Breast epithelium (tissue), 4 donors: Measurements from ENCODE around the gene ADAMTSL2. TPM values are rescaled to one million over a fixed set of nuclear protein-coding genes. Genes with fewer than 3 reads are reported as not detected.

Experiments used
- DNase-seq, 2 donors: peaks; one replicate each; pipeline ENCODE4 v3.0.0-alpha.2; 2019; ENCODE audit warnings: low spot score in 2 of 2
- H3K27ac ChIP-seq, 2 donors: fragments of 200-600 bp; sonication (generic) in 1 of 2; one replicate each; pipeline ENCODE4 v1.5.1; 2016 to 2019; ENCODE audit warnings: mild to moderate bottlenecking in 1 of 2
- H3K27me3 ChIP-seq, 2 donors: fragments of 200-600 bp; sonication (generic) in 1 of 2; one replicate each; pipeline versions ENCODE4 v1.5.1 to v1.6.0; 2017 to 2019; ENCODE audit warnings: control low read depth in 1 of 2, mild to moderate bottlenecking in 1 of 2
- H3K36me3 ChIP-seq: fragments of 200-600 bp; one replicate; pipeline ENCODE4 v1.5.1; 2019
- H3K4me1 ChIP-seq, 2 donors: fragments of 200-600 bp; sonication (generic); one replicate each; pipeline ENCODE4 v1.5.1; 2016 to 2019; ENCODE audit warnings: control low read depth in 1 of 2
- H3K4me3 ChIP-seq, 3 donors: fragments of 200-600 bp; sonication (generic); 1 replicate in 2 of 3; 2 replicates in 1 of 3; pipeline ENCODE4 v1.5.1; 2016 to 2019; ENCODE audit warnings: mild to moderate bottlenecking in 3 of 3, moderate library complexity in 2 of 3
- H3K9me3 ChIP-seq, 2 donors: fragments of 200-600 bp; sonication (generic) in 1 of 2; one replicate each; pipeline ENCODE4 v1.5.1; 2016 to 2019; ENCODE audit warnings: control low read depth in 1 of 2
- CTCF ChIP-seq, 3 donors: fragments of 450-650 bp; IDR thresholded peaks; one replicate each; pipeline ENCODE4 v1.5.1; 2016 to 2017; ENCODE audit warnings: antibody characterized with exemption in 3 of 3, mild to moderate bottlenecking in 3 of 3, moderate library complexity in 3 of 3
- POLR2A ChIP-seq: fragments of 450-650 bp; IDR thresholded peaks from one replicate; pipeline ENCODE4 v1.6.1; 2016; ENCODE audit warnings: antibody characterized with exemption, mild to moderate bottlenecking, moderate library complexity
- POLR2AphosphoS5 ChIP-seq, 3 donors: sonication (generic); formaldehyde crosslinking; IDR thresholded peaks; one replicate each; pipeline ENCODE4 v1.6.1; 2017; ENCODE audit warnings: antibody characterized with exemption in 3 of 3
- intact Hi-C: fragments of 100-400 bp; cut with DNase I; formaldehyde crosslinking; loops from one replicate; pipeline ENCODE4 v1.15.1; 2023; ENCODE audit warnings: low total_unique reads
- total RNA-seq, 3 donors: library from RNA; depleted of rRNA; stranded (reverse); fragments of >200 nt; gene quantifications; one replicate each; pipeline ENCODE4 v1.1.0, GENCODE V29; 2016

The ADAMTSL2 gene
- total RNA-seq, 3 donors from 2014 or later, result 0.33 to 0.80 (median 0.44) TPM

GRCh38 chr9:133536080-133536479, 1.6 kb downstream of the ADAMTSL2 start:
- H3K4me3 ChIP-seq, result no peak overlapping the region
- H3K27me3 ChIP-seq, result peaks cover 0 to 29% of the 10 kb centered on the region in 2 donors
- no peak for TF ChIP-seq POLR2AphosphoS5 (IDR thresholded peaks at IDR 0.05)
- H3K27ac ChIP-seq, result no peak overlapping the region
- peaks cover 3 to 9% of the 10 kb centered on the region in 2 donors for H3K4me1 ChIP-seq
- H3K36me3 ChIP-seq, result no peaks in the 10 kb centered on the region
- DNase-seq, result no peak
- H3K9me3 ChIP-seq, result no peaks in the 10 kb centered on the region
- intact Hi-C loops, result loop anchor here (10.0 kb wide), 1 partner anchor 179 kb away; no protein-coding TSS in a partner anchor

- no peak for DNase-seq
- intact Hi-C loops, result loop anchor here (10.0 kb wide), 1 partner anchor 178 kb away; no protein-coding TSS in a partner anchor
- H3K4me1 ChIP-seq, result peaks cover 3 to 9% of the 10 kb centered on the region in 2 donors
Observed at GRCh38 chr9:133536536-133536935, 2.0 kb downstream of the ADAMTSL2 start.

GRCh38 chr9:133537257-133537656, 2.8 kb downstream of the ADAMTSL2 start:
- TF ChIP-seq POLR2AphosphoS5 (IDR thresholded peaks at IDR 0.05) (no peak), POLR2A (no peak), CTCF (IDR thresholded peaks at IDR 0.05) (no peak)
- H3K27ac ChIP-seq, result no peak overlapping the region
- no peak for DNase-seq
- intact Hi-C loops, result loop anchor here (10.0 kb wide), 1 partner anchor 178 kb away; no protein-coding TSS in a partner anchor
- no peaks in the 10 kb centered on the region for H3K9me3 ChIP-seq
- peaks cover 3 to 9% of the 10 kb centered on the region in 2 donors for H3K4me1 ChIP-seq
- H3K36me3 ChIP-seq, result no peaks in the 10 kb centered on the region
- no peak overlapping the region for H3K4me3 ChIP-seq
- H3K27me3 ChIP-seq, result peaks cover 0 to 29% of the 10 kb centered on the region in 2 donors

More at GRCh38 chr9:133536536-133536935, 2.0 kb downstream of the ADAMTSL2 start:
- H3K4me3 ChIP-seq, result no peak overlapping the region
- no peak overlapping the region for H3K27ac ChIP-seq
- H3K27me3 ChIP-seq, result peaks cover 0 to 29% of the 10 kb centered on the region in 2 donors
- H3K36me3 ChIP-seq, result no peaks in the 10 kb centered on the region
- TF ChIP-seq POLR2A (no peak), POLR2AphosphoS5 (IDR thresholded peaks at IDR 0.05) (no peak), CTCF (IDR thresholded peaks at IDR 0.05) (no peak)
- H3K9me3 ChIP-seq, result no peaks in the 10 kb centered on the region

- intact Hi-C loops, result loop anchor here (10.0 kb wide), 1 partner anchor 177 kb away; no protein-coding TSS in a partner anchor
- TF ChIP-seq POLR2A (no peak), CTCF (IDR thresholded peaks at IDR 0.05) (no peak), POLR2AphosphoS5 (IDR thresholded peaks at IDR 0.05) (no peak)
- no peak overlapping the region for H3K27ac ChIP-seq
- no peak for DNase-seq
- no peaks in the 10 kb centered on the region for H3K36me3 ChIP-seq
- H3K27me3 ChIP-seq, result peaks cover 0 to 29% of the 10 kb centered on the region in 2 donors
- peaks cover 3 to 9% of the 10 kb centered on the region in 2 donors for H3K4me1 ChIP-seq
- no peaks in the 10 kb centered on the region for H3K9me3 ChIP-seq
- H3K4me3 ChIP-seq, result no peak overlapping the region
Observed at GRCh38 chr9:133538176-133538575, 3.7 kb downstream of the ADAMTSL2 start.

- Histone ChIP-seq H3K9me3 (no peaks in the 10 kb centered on the region), H3K27ac (peak overlapping the region in 1 of 2 donors; percentile 55), H3K4me3 (peak overlapping the region in 2 of 3 donors; percentile 44 to 55), H3K4me1 (peaks cover 3 to 9% of the 10 kb centered on the region in 2 donors), H3K27me3 (peaks cover 0 to 24% of the 10 kb centered on the region in 2 donors), H3K36me3 (no peaks in the 10 kb centered on the region)
- TF ChIP-seq POLR2A, result no peak
- TF ChIP-seq POLR2AphosphoS5 (IDR thresholded peaks at IDR 0.05), result no peak
- no peak for TF ChIP-seq CTCF (IDR thresholded peaks at IDR 0.05)
- no peak for DNase-seq
- intact Hi-C loops, result loop anchor here (10.0 kb wide), 1 partner anchor 176 kb away; no protein-coding TSS in a partner anchor
Observed at GRCh38 chr9:133538851-133539833, 4.6 kb downstream of the ADAMTSL2 start.
